ENCODE results near the gene THSD4.
A peak's percentile ranks its signal among the peaks of the same experiment; 100 is the strongest.
"Not testable (repeated sequence)": the region's sequence is repeated elsewhere in the genome, so short reads cannot be mapped to it uniquely, and the experiment has no call there.

THSD4 gene

DNA sequence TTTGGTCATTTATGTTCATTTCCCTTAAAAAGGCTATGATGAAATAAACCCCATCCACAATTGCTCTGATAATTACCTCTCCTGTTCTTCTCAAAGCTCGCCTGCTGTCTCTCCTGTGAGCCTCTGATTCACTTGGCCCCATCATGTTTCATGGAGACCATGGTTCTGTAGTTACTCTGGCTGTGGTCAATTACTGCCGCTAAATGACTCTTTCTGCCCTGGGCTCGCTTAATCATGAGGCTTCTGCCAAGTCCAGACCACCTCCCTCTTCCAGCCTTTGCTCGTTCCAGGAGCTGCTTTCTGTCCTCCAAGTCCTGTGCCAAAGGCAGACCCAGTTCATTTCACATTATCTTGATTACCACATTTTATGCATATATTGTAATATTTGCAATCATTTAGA lies 91.9 kb downstream of the THSD4 start:
- TF ChIP-seq, protein P1, sequence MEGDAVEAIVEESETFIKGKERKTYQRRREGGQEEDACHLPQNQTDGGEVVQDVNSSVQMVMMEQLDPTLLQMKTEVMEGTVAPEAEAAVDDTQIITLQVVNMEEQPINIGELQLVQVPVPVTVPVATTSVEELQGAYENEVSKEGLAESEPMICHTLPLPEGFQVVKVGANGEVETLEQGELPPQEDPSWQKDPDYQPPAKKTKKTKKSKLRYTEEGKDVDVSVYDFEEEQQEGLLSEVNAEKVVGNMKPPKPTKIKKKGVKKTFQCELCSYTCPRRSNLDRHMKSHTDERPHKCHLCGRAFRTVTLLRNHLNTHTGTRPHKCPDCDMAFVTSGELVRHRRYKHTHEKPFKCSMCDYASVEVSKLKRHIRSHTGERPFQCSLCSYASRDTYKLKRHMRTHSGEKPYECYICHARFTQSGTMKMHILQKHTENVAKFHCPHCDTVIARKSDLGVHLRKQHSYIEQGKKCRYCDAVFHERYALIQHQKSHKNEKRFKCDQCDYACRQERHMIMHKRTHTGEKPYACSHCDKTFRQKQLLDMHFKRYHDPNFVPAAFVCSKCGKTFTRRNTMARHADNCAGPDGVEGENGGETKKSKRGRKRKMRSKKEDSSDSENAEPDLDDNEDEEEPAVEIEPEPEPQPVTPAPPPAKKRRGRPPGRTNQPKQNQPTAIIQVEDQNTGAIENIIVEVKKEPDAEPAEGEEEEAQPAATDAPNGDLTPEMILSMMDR (IDR thresholded peaks at IDR 0.05; ENCODE audit: low read depth, low read length) = no peak
- no peaks in the 10 kb centered on the region for H3K36me3 ChIP-seq
- H3K4me3 ChIP-seq (ENCODE audit: low read depth, low read length) = no peak overlapping the region
- H3K27ac ChIP-seq = no peak overlapping the region
- no peak for DNase-seq
- no peaks in the 10 kb centered on the region for H3K9me3 ChIP-seq (ENCODE audit: severe bottlenecking)
- H3K27me3 ChIP-seq (ENCODE audit: insufficient read depth, low read depth, severe bottlenecking) = no peaks in the 10 kb centered on the region

DNA sequence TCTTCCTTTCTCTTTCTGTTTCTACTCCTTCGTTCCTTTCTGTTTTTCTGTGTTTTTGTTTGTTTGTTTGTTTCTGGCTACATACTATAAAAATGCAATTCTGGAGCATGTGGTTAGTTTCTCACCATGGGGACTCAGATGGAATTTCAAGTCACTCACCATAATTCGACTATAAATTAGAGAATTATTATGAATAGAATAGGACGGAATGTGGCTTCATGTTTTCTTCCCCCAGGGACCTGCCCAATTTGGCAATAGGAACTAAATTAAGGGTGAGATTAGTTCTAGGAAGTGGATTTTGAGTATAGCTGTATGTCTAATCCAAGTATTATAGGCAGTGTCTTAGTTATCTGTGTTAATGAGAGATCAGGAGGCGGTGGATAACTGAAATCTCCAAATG lies 96.9 kb downstream of the THSD4 start:
- TF ChIP-seq, protein P1 (IDR thresholded peaks at IDR 0.05; ENCODE audit: low read depth, low read length) = no peak
- no peak for DNase-seq
- Histone ChIP-seq H3K27ac (no peak overlapping the region), H3K4me3 (ENCODE audit: low read depth, low read length) (no peak overlapping the region), H3K36me3 (no peaks in the 10 kb centered on the region), H3K27me3 (ENCODE audit: insufficient read depth, low read depth, severe bottlenecking) (no peaks in the 10 kb centered on the region), H3K9me3 (ENCODE audit: severe bottlenecking) (no peaks in the 10 kb centered on the region)

GRCh38 chr15:71213943-71214342 lies 98.7 kb downstream of the THSD4 start:
- H3K4me3 ChIP-seq (ENCODE audit: low read depth, low read length); H3K36me3 ChIP-seq: not testable (repeated sequence)

DNA sequence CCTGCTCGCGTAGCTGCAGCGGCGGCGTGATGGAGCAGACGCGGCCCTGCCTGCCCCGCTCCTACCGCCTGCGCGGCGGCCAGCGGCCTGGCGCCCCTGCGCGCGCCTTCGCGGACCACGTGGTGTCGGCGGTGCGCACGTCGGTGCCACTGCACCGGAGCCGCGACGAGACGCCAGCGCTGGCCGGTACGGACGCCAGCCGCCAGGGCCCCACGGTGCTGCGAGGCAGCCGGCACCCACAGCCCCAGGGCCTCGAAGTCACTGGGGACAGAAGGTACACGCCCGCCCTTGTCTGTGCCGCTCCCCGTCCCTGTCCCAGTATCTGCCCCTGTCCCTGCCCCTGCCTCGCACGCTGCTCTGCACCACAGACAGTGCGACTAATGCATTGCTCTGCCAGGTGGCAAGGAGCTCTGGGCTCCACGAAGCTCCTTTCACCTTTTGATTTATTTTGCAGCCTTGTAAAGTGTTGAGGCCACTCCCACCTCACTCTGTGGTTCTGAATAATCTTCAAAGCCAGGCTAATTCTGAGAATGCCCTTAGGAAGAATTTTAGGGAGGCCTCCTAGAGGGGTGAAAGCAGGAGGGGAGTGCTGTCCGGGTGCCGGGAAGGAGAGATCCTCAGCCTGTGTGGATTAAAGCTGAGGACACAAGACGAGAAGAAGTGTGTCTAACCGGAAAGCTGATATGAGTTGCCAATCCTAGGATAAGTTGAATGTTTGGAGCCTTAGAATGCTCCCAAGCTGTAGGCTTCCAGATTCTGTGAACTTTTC lies 100.0 kb downstream of the THSD4 start:
- Histone ChIP-seq H3K27ac (no peak overlapping the region), H3K27me3 (ENCODE audit: insufficient read depth, low read depth, severe bottlenecking) (no peaks in the 10 kb centered on the region), H3K36me3 (no peaks in the 10 kb centered on the region), H3K4me3 (ENCODE audit: low read depth, low read length) (no peak overlapping the region), H3K9me3 (ENCODE audit: severe bottlenecking) (no peaks in the 10 kb centered on the region)
- TF ChIP-seq, protein P1 (IDR thresholded peaks at IDR 0.05; ENCODE audit: low read depth, low read length) = no peak
- peak; percentile 22 for DNase-seq

More at GRCh38 chr15:71213943-71214342, 98.7 kb downstream of the THSD4 start:
- not testable (repeated sequence) for H3K27ac ChIP-seq; DNase-seq; H3K9me3 ChIP-seq (ENCODE audit: severe bottlenecking); H3K27me3 ChIP-seq (ENCODE audit: insufficient read depth, low read depth, severe bottlenecking)

DNA sequence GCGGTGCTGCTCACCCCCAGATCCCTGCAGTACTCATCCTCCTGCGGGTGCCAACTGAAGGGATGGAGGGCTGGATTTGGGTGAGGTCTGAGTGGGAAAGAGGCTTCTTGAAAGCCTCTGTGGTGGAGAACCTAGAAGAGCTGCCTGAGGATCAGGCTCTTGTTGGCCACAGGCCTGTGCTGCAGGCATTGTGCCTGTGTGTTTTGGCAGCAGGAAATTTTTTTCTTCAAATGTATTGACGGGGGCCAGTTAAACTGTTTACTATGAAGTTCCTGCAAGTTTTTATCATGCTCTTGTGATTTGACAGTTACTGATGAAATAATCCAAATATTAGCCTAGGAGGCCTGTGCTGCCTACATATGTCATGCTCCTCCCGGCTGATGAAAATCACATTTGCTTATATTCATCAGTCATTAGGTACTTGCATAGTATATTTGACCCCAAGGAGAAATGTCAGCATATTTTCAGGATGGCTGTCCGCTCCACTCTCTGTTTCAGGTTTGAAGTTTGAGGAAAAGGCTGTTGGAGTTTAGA lies 103.1 kb downstream of the THSD4 start:
- Histone ChIP-seq H3K27ac (no peak overlapping the region), H3K4me3 (ENCODE audit: low read depth, low read length) (no peak overlapping the region), H3K9me3 (ENCODE audit: severe bottlenecking) (peaks cover 3% of the 10 kb centered on the region), H3K27me3 (ENCODE audit: insufficient read depth, low read depth, severe bottlenecking) (no peaks in the 10 kb centered on the region), H3K36me3 (no peaks in the 10 kb centered on the region)
- DNase-seq = no peak
- TF ChIP-seq, protein P1 (IDR thresholded peaks at IDR 0.05; ENCODE audit: low read depth, low read length) = no peak

- H3K9me3 ChIP-seq (ENCODE audit: severe bottlenecking) = peaks cover 4% of the 10 kb centered on the region
- TF ChIP-seq, protein P1 (IDR thresholded peaks at IDR 0.05; ENCODE audit: low read depth, low read length) = no peak
- H3K27ac ChIP-seq = no peak overlapping the region
- no peaks in the 10 kb centered on the region for H3K36me3 ChIP-seq
- no peak for DNase-seq
- H3K27me3 ChIP-seq (ENCODE audit: insufficient read depth, low read depth, severe bottlenecking) = no peaks in the 10 kb centered on the region
- H3K4me3 ChIP-seq (ENCODE audit: low read depth, low read length) = no peak overlapping the region
These were observed 103.8 kb downstream of the THSD4 start for GRCh38 chr15:71219101-71219500.
